Pulmonary artery endothelial cell (primary cell): Measurements from ENCODE around the gene CCDC82. TPM values are rescaled to one million over a fixed set of nuclear protein-coding genes. Genes with fewer than 3 reads are reported as not detected.
"Not testable (repeated sequence)": the region's sequence is repeated elsewhere in the genome, so short reads cannot be mapped to it uniquely, and the experiment has no call there.

Experiments
- DNase-seq: peaks from one replicate; pipeline ENCODE4 v3.0.0-alpha.2; 2011; ENCODE audit warnings: low read depth, low spot score
- total RNA-seq: library from RNA; depleted of rRNA; stranded (reverse); fragments of >200 nt; gene quantifications from 2 replicates; pipeline ENCODE4 v1.2.3, GENCODE V29; 2014

CCDC82 gene
- 16.2 and 25.7 TPM in 2 replicates for total RNA-seq

DNA sequence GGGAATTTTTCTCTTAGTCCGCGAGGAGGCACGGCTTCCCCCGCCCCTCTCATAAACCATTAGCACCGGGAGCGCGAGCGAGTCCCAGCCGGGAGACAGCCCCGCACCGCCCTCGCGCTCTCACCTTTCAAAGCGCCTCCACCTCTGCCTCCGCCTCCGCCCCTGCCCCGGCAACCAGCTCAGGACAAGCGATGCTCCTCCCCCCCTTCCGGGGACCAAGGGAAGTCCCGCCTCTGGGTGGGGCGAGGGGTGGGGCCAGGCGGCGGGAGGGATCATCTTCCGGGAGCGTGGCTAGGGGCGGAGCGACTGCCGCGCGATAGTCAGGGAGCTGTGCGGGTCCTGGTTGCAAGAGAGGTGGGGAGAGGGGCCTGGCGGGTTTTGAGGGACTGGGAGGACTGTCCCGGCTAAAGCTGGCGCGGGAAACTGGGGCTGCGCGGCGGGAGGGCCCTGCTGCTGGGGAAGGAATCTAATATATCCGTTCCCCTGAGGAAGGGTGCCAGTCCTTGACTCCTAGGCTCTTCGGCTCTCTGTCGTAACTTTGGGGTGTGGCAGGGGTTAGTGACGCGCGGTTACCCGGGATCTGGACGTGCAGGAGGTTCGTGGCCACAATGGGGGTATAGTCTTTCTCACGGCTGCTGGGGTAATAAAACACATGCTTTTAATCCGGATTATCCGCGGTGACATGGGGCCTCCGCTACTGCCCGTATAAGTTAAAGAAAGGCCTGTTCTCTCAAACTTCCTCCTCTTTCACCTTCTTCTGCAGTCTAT, at the start of gene CCDC82, which contains the start of gene JRKL:
TSS of gene CCDC82 (minus strand) at position 193 of the 768 bp plus-strand sequence. CDS start 5,165 bp downstream, outside the sequence.
TSS of gene JRKL (plus strand) at position 294 of the 768 bp plus-strand sequence. CDS start 637 bp downstream, outside the sequence.
- DNase-seq = peak; percentile 75

DNA sequence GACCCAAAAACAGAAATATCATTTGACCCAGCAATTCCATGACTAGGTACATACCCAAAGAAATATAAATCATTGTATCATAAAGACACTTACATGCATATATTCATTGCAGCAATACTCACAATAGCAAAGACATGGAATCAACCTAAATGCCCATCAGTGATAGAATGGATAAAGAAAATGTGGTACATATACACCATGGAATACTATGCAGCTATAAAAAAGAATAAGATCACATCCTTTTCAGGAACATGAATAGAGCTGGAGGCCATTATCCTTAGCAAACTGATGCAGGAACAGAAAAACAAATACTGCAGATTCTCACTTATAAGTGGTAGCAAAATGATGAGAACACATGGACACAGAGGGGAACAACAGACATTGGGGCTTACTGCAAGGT, 42.9 kb upstream of the CCDC82 start:
- DNase-seq = not testable (repeated sequence)

DNA sequence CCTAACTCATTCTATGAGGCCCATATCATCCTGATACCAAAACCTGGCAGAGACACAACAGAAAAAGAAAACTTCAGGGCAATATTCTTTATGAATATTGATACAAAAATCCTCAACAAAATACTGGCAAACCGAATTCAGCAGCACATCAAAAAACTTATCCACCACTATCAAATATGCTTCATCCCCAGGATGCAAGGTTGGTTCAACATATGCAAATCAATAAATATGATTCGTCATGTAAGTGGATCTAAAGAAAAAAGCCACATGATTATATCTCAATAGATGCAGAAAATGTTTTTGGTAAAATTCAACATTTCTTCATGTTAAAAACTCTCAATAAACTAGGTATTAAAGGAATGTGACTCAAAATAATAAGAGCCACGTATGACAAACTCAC, 41.0 kb upstream of the CCDC82 start:
- no peak for DNase-seq

DNA sequence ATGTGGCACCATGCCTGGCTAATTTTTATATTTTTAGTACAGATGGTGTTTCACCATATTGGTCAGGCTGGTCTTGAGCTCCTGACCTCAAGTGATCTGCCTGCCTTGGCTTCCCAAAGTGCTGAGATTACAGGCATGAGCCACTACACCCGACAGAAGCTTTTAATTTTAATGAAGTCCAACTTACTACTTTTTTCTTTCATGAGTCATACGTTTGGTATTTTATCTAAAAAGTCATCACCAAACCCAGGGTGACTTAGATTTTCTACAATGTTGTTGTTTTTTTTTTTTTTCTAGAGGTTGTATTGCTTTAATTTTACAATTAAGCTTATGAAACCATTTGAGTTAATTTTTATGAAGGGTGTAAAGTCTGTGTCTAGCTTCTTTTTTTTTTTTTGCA, 35.0 kb upstream of the CCDC82 start:
- no peak for DNase-seq

DNA sequence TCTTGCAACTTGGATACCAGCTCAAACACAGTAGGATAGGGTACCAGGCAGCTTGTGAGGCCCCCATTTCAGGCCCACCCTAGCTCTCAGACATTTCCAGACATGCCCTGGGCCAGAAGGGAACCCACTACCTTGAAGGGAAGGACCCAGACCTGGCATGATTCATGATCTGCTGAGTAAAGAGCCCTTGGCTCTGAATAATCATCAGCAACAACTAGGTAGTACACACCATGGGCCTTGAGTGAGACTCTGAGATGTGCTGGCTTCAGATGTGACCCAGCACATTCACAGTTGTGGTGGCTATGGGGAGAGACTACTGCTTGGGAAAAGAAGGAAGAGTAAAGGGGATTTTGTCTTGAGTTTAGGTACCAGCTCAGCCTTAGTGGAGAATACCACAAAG, 23.7 kb upstream of the CCDC82 start:
- no peak for DNase-seq

DNA sequence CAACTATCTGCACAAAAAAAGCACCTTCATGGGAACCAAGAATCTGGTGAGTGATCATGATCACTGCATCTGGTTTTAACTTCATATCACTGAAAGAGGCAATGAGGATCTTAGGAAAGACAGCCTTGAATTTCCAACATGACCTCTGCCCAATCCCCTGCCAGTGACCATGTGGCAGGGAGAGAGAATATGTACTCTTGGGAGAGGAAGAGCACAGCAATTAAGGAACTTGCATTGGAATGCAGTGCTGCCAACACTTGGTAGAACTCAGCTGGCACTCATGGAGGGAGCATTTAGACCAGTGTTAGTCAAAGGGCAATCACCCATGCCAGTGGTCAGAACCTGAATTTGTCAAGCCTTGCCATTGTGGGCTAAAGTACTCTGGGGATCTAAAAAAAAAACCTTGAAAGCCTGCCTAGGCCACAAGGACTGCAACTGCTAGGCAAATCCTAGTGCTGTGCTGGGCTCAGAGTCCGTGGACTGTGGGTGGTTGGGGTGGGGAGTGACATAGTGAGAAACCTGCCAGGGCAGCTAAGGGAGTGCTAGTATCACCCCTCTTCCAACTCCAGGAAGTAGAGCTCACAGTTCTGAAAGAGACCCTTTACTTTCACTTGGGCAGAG, 23.2 kb upstream of the CCDC82 start:
- DNase-seq = no peak

DNA sequence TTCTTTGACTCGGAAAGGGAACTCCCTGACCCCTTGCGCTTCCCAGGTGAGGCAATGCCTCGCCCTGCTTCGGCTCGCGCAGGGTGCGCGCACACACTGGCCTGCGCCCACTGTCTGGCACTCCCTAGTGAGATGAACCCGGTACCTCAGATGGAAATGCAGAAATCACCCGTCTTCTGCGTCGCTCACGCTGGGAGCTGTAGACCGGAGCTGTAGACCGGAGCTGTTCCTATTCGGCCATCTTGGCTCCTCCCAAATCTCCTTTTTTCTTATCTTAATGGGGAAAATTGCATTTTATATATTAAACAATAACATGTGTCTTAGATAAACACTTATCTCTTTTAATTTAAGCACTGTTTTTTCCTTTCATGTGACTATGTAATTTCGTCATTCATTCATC, 21.7 kb upstream of the CCDC82 start:
- DNase-seq = not testable (repeated sequence)

DNA sequence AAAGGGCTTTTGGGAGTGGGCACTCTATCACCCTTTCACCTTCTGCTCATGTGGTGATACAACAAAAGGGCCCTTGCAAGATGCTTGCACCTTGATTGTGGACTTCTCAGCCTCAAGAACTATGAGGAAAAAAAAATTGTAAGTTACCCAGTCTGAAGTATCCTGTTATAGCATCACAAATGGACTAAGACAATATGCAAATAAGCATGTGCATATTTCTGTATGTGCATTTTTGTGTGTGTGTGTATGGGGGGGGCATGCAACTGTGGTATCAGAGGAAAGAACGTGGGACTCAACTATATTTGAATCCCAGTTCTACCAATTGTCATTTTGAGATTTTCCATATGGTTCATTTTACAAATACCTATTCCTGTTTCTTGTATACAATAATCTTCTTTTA, 11.0 kb upstream of the CCDC82 start:
- no peak for DNase-seq

DNA sequence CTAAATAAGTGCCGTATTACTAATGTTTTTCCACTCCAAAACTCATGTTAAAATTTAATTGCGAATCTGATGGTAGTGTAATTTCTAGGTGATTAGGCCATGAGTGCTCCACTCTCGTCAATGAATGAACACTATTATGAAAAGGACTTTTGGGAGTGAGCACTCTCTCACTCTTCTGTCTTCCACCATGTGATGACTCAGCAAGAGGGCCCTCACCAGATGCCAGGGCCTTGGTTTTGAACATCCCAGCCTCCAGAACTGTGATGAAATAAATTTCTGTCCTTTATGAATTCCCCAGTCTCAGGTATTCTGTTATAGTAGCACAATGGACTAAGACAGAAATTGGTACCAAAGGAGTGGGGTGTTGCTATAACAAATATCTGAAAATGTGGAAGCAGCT, 8.2 kb upstream of the CCDC82 start:
- DNase-seq = no peak

DNA sequence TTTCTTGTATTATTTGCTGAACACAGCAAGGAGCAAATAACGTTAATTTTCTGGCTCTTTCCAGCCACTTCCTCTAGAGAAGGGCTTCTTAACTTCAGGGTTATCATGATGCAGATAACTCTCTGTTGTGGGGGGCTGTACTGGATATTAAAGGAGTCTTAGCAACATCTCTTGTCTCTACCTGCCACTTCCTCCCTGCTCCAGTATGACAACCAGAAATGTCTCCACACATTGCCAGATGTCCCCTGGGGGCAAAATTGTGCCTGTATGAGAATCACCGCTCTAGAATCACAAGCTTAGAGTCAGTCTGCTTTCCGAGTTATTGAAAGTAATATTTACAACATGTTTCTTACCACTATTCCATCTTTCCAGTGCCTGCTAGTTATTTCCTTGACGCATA, 6.9 kb upstream of the CCDC82 start:
- no peak for DNase-seq

DNA sequence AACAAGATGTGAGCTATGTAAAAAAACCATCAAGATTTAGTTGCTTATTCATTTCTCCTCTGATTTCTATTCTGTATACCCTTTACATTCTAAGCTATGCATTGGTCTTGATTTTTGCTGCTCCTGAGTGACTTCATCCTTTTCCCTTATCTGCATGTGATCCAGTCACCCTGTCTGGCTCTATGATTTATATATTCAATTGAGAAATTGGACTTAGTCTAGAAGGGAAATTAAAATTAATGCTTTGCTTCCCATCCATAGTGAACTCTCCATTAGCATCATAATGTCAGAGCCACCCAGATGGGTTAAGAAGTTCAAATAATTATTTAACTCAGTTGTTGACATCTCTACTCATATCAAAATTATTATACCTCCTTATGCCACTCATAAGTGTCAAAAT, 5.1 kb upstream of the CCDC82 start:
- no peak for DNase-seq

DNA sequence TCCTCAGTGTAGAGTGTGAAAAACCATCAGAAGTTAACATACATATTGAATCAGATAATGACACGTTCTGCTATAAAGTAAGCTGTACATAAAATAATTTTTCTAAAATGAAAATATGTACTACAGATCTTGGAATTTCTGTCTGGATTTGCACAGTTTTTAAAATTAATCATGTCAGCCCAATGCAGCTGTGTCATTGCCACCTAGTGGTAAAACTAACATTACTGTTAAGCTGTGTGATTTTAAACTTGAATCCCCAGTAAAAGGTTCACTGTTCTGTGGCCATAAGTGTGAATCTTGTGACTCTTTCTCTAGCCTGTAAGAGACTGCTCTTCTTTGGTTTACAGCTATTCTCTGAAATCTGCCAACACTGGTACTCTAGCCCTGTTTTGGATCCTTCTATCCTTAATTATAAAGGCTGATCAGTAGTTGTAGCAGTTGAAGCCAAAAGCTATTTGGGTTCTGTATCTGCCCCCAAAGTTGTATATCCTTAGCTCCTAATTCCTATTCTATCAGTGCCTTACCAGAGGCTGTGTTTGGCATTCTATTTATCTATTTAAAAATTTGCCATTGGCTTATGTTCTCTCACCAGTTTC, 4.1 kb upstream of the CCDC82 start:
- peak; percentile 19 for DNase-seq

DNA sequence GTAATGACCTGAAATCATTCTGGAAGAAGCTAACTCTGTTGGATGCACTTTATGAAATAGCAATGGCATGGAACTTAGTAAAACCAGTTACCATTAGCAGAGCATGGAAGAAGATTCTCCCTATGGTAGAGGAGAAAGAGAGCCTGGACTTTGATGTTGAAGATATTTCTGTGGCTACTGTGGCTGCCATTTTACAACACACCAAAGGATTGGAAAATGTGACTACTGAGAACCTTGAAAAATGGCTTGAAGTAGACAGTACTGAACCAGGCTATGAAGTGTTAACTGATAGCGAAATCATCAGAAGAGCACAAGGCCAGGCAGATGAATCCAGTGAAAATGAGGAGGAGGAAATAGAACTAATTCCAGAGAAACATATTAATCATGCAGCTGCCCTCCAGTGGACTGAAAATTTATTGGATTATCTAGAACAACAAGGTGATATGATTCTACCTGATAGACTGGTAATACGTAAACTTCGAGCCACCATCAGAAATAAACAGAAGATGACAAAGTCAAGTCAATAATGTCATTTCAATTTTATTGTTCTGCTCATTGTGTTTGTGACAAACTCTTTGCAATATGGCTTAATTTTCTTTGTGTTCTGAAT, 2.1 kb upstream of the CCDC82 start:
- no peak for DNase-seq

DNA sequence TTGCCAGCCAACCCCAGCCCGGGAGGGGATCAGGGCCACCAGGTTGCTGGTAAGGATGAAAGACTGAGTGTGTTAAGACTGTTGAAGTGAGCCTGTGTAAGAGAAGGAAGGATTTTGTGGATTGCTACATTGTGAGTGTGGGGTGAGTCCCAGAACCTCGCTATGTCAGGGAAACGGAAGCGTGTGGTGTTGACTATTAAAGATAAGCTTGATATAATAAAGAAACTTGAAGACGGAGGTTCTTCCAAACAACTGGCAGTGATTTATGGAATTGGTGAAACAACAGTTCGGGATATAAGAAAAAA, 728 bp upstream of the CCDC82 start:
- peak; percentile 61 for DNase-seq

DNA sequence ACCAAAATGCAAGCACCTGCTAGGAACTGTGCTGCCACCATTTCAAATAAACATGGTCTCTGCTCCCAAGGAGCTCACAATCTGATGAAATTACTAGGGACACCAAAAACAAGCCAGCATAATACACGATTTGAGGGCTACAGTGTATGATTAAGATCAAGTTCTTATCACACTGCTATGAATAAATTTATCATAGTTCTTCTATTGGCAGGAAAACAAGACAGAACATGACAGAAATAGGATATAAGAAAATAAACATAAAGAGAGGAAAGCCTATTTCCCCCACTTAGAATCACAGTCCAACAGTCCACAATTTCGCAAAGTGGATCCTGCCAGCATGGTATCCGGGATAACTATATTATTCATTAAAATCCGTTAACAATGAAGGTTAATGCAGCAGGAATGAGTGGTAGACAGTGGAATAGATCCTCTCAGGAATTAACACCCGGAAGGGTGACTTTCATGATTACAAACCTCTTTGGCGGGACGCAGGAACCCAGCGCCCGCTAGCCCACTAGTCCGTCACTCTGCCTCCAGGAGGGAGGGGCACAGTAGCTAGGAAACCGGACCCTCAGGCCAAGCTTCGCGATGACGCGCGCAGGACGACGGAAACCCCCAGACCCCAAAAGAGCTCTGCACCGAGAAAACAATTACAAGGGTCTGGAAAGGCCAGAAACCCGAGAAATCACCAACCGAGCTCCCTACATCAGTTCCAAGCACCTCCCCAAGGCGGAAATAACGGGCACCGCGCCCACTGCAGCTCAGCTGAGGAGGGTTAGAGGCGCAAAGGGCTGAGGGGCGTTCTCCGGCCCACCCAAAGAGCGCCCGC, 607 bp downstream of the CCDC82 start:
- peak; percentile 17 for DNase-seq

DNA sequence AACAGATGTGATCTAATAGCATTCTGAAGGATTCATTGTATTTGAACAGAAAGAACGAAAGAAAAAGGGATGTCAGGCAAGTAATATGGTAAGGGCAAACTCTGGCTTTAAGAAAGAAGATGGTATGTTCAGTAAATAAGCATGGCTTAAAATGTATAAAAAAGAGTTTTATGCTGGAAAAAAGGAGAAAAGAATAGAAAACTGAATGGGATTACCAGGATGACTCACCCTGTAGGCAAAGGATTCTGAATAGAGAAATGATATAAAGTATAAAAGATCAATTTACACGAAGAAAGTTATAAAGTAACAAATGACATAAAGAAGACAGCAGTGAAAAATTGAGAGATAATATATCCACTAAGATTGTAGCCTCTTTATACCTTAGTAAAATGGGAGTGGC, 4.5 kb downstream of the CCDC82 start:
- no peak for DNase-seq

DNA sequence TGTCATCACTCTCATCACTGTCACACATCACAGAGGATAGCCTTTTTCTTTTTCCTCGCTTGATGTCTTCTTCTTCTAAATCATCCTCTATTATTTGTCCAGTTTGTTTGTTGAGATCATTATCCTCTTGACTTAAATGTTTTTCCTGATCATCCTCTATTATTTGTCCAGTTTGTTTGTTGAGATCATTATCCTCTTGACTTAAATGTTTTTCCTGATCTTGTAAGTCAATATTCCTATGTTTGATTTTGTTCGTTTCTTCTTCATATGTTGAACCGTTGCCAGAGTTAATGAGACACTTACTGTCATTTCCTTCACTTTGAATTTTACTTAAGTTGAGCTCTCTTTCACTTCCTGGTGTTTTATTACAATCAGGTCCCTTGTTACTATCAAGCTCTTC, 5.6 kb downstream of the CCDC82 start:
- DNase-seq = no peak

DNA sequence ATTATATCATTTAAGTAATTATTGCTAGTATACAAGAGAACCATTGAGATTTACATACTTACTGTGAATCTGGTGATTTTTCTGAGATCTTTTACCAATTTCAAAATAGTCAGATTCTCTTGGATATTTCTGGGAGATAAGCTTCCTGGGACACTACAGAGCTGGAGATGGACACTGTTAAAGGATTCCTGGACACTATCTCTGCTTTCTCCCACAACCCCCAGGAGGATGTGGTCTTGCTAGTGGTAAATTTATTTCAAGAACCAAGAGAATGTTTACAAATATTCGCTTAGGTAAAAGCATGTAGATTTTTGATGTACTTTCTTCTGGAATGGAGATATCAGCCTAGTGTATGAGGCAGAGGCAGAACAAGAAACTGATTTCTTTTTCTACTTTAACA, 12.9 kb downstream of the CCDC82 start:
- DNase-seq = no peak

DNA sequence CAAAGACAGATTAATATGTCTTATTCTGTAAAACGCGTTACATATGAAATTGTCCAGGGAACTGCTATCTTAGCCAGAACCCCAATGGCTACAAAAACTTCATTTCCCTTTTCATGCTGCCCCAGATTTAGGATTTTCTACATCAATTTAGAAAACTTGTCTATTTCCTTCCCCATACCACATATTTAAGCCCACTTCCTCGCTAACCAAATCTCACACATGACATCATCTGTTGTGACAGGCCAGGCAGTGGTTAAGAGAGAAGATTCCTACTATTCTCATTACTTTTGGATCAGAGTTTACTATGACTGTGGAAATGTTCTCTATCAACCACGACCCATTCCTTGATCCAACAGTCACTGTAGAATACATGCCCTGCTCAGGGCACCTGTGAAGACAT, 15.9 kb downstream of the CCDC82 start:
- no peak for DNase-seq

DNA sequence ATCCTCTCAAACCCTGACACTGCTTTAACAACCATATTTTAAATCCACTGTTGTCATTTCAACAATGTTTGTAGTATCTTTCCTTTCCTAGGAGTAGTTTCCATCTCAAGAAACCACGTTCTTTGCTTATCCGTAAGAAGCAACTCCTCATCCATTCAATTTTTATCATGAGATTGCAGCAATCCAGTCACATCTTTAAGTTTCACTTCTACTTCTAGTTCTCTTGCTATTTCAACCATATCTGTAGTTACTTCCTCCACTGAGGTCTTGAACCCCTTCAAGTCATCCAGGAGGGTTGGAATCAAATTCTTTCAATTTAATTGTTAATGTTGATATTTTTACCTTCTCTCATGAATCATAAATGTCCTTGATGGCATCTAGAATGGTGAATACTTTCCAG, 22.4 kb downstream of the CCDC82 start:
- no peak for DNase-seq

DNA sequence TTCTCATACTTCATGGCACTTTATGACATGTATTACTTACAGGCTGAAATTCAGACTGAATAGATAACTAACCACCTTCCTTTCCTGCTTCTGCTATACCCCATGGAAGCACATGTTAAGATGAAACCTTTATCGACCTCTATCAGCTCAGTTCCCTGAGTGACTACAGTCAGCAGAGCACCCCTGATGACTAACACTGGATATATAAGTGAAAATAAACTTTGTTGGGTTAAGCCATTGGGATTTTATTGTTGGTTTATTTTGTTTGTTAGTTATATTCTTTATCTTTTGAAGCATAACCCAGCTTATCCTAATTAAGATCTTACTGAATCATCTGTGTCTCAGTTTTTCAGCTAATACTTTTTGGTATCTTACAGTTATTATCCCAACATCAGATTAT, 23.7 kb downstream of the CCDC82 start:
- DNase-seq = no peak

DNA sequence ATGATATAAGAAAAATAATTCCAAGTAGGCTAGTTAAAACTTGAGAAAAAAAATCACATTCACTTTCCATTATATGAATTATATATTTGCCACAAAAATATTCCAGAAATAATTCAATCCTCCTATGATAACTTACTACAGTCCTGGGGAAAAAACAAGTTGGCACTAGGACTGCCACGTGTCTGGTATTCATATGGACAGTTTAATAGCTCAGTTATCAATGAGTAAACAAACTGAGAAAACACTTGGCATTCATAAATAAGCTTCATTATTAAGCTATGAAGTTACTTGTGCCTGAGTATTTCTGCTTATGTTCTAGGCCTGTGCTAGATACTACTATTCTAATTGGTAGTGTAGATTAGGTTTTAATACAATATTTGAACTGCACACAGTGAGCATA, 24.2 kb downstream of the CCDC82 start:
- no peak for DNase-seq
